ENCODE data around the gene RASGRP1. TPM values are rescaled to one million over a fixed set of nuclear protein-coding genes. Genes with fewer than 3 reads are reported as not detected.
A peak's percentile ranks its signal among the peaks of the same experiment; 100 is the strongest.

Gene RASGRP1
- total RNA-seq, 1 donor from 2014 or later: 3.5 TPM

DNA sequence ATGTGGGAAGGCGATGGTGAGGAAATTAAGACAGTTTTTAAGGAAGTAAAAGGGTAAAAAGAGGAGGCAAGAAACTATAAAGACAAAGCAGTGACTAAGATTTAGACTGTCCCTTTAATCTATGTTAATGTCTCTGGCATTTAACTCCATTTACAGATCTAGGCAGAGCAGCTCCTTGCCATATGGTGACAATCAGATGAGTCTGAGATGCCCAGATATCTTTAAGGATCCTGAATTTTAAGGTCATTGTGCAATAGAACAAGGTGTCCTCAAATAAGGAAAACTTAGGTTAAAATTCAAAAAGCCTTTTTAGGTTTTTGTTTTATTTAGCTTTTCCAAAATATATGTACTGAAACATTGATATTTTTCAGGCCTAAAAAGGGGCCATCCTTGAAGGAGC is 24.1 kb downstream of the RASGRP1 start:
- H3K4me3 ChIP-seq (ENCODE audit: low read depth, low read length): no peak overlapping the region
- DNase-seq (ENCODE audit: low read depth): no peak
- TF ChIP-seq CTCF (conservative IDR thresholded peaks at IDR 0.05; ENCODE audit: low read depth, low read length): no peak

GRCh38 chr15:38539008-38539343 is 25.6 kb downstream of the RASGRP1 start:
- H3K4me3 ChIP-seq (ENCODE audit: low read depth, low read length): no peak overlapping the region
- DNase-seq (ENCODE audit: low read depth): no peak
- TF ChIP-seq CTCF (conservative IDR thresholded peaks at IDR 0.05; ENCODE audit: low read depth, low read length): no peak

DNA sequence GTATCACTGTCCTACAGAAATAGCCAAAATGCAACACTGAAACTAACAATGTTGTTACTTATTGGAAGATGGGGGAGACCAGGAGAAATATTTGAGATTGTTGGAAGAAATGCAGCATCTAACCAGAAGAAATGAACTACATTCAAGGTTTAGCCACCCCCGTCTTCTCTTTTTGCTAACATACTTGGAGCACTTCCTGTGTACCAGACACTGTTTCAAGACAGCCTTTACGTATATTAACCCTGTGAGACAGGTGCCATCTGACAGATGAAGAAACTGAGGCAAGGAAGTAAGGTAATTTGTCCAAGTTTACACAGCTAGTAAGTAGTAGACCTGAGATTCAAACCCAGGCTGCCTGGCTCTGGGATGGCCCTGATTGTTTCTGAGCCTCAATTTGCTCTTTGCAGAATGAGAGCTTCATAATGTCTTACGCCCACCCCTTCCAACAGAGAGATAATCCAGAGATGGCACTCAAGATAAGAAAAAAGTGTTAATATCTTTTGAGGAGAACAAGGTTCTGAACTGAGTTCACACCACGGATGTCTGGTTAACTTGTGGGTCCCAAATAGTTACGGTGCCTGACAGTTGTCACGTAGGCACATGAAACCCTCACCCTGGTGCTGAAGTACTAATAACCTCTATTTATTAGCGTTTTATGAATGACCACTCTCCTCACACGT is 26.1 kb downstream of the RASGRP1 start:
- DNase-seq (ENCODE audit: low read depth): no peak
- TF ChIP-seq CTCF (conservative IDR thresholded peaks at IDR 0.05; ENCODE audit: low read depth, low read length): no peak
- H3K4me3 ChIP-seq (ENCODE audit: low read depth, low read length): no peak overlapping the region

DNA sequence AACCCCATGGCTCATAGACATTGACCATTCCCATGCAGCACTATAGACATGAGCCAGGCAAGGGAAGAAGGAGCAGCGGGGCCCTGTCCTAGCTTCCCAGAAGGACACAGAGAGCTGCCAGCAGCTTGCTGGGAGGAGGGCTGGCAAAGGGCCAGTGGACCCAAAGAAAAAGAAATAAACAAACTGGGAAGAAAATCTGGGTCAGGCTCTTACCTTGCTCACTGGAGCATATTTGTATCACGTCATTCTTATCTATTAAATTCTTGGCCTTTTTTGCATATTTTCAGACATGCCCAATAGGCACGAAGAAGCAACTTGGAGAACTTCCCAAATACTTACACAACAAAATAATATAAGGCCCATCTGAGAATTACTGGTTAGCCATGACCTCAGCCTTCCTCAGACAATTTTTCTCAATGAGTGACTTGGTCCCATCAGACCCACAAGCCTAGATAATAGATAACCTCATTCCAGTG is 28.4 kb downstream of the RASGRP1 start:
- DNase-seq (ENCODE audit: low read depth): peak; percentile 91

GRCh38 chr15:38535491-38536200 is 29.0 kb downstream of the RASGRP1 start:
- TF ChIP-seq CTCF (conservative IDR thresholded peaks at IDR 0.05; ENCODE audit: low read depth, low read length): no peak
- no peak overlapping the region for H3K4me3 ChIP-seq (ENCODE audit: low read depth, low read length)
- no peak for DNase-seq (ENCODE audit: low read depth)

More for the DNA sequence above, 28.4 kb downstream of the RASGRP1 start:
- H3K4me3 ChIP-seq (ENCODE audit: low read depth, low read length): no peak overlapping the region
- TF ChIP-seq CTCF (conservative IDR thresholded peaks at IDR 0.05; ENCODE audit: low read depth, low read length): no peak

DNA sequence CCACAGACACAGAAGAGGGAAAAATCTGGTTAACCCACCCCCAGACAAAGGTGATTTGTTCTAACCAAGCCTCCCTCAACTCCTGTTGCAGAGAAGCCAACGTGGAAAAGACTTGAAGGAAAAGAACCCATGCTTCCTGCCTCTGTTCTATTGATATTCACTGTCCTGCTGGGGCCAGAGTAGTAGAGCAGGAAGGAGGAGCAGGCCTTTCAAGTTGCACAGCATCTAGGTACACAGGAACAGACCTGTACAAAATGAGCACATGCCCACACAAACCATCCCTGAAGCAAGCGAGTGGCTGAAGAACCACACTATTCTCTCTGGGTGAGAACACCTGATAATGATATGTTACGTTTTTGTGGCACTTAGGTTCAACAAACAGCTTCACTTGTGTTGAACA is 29.9 kb downstream of the RASGRP1 start:
- no peak for DNase-seq (ENCODE audit: low read depth)
- no peak overlapping the region for H3K4me3 ChIP-seq (ENCODE audit: low read depth, low read length)
- no peak for TF ChIP-seq CTCF (conservative IDR thresholded peaks at IDR 0.05; ENCODE audit: low read depth, low read length)

Data from epithelial cell of proximal tubule (primary cell).